NB4 (cell line): Measurements from ENCODE around the gene EXOSC6.

Source experiments
- POLR2A ChIP-seq: IDR thresholded peaks from 2 replicates; pipeline ENCODE4 v1.6.1; 2011; ENCODE audit warnings: mild to moderate bottlenecking; ENCODE audit not compliant: insufficient read length; ENCODE audit errors: extremely low read depth
- TF ChIP-seq, protein P1 (sequence below): IDR thresholded peaks from one replicate; pipeline ENCODE4 v1.5.1; 2012; ENCODE audit warnings: low read depth, low read length

GRCh38 chr16:70298988-70299938 is 47.5 kb upstream of the EXOSC6 start, which contains the start of gene DDX19B:
- TF ChIP-seq, protein P1, sequence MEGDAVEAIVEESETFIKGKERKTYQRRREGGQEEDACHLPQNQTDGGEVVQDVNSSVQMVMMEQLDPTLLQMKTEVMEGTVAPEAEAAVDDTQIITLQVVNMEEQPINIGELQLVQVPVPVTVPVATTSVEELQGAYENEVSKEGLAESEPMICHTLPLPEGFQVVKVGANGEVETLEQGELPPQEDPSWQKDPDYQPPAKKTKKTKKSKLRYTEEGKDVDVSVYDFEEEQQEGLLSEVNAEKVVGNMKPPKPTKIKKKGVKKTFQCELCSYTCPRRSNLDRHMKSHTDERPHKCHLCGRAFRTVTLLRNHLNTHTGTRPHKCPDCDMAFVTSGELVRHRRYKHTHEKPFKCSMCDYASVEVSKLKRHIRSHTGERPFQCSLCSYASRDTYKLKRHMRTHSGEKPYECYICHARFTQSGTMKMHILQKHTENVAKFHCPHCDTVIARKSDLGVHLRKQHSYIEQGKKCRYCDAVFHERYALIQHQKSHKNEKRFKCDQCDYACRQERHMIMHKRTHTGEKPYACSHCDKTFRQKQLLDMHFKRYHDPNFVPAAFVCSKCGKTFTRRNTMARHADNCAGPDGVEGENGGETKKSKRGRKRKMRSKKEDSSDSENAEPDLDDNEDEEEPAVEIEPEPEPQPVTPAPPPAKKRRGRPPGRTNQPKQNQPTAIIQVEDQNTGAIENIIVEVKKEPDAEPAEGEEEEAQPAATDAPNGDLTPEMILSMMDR: no peak
- peak; percentile 92 for TF ChIP-seq POLR2A
